Measurements from ENCODE around the gene OGDH.

DNA sequence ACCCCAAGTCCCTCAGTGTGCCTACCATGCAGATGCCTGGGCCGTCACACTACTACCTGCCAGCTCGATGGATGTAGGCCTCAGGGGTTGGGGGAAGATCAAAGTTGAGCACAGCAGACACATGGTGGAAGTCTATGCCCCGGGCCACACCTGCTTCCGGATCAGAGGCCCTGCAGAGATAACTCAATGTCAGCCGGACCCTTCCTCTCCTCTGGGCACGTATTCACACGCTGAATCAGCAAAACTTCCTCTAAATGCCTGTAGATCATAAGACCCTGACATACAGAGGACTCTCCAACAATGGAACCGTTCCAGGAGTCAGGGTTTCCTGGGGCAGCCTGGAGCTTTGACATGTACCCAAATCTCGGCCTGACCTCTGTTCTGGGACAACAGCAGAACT, 36.5 kb upstream of the OGDH start:
- TF ChIP-seq POLR2AphosphoS5 (IDR thresholded peaks at IDR 0.05; ENCODE audit: borderline replicate concordance, low read depth, low read length) (no peak), EZH2 (IDR thresholded peaks at IDR 0.05) (no peak)
